SK-N-SH (cell line): ENCODE measurements around the gene KDM5C. TPM values are rescaled to one million over a fixed set of nuclear protein-coding genes. Genes with fewer than 3 reads are reported as not detected.

Source experiments
- CTCF ChIA-PET: fragments of 300-600, 350-600 bp; formaldehyde crosslinking; extraction: SDS; loops from one replicate; lab custom pipeline; 2021; lab: Yijun Ruan, JAX
- POLR2A ChIA-PET: fragments of 350-600 bp; sonication (Branson Sonifier 250); formaldehyde crosslinking; extraction: SDS; loops from one replicate; lab custom pipeline; 2020; ENCODE audit warnings: antibody characterized with exemption, inconsistent platforms; lab: Yijun Ruan, JAX
- DNase-seq: peaks from one replicate; pipeline ENCODE4 v3.0.0; 2012
- H2AFZ ChIP-seq: fragments of 200-600 bp; sonication (generic); 2 replicates; pipeline ENCODE4 v1.8.1; 2016; ENCODE audit warnings: antibody characterized with exemption, mild to moderate bottlenecking, low read depth
- H3F3A ChIP-seq: fragments of 200-600 bp; sonication (generic); replicated peaks from 2 replicates; pipeline ENCODE3; 2016; ENCODE audit warnings: antibody characterized with exemption, mild to moderate bottlenecking; ENCODE audit not compliant: insufficient read depth
- H3K27ac ChIP-seq, 2 experiments: fragments of 200-500 bp in 1 of 2; fragments of 200-600 bp in 1 of 2; sonication (Bioruptor generic) in 1 of 2; sonication (generic), shearing (Covaris generic) in 1 of 2; 2 replicates each; pipeline versions ENCODE4 v1.5.1 to v1.6.1; 2014 to 2016; ENCODE audit warnings: low read depth in 2 of 2, inconsistent platforms in 1 of 2, low read length in 1 of 2, mild to moderate bottlenecking in 1 of 2, mixed read lengths in 1 of 2
- H3K27me3 ChIP-seq: fragments of 200-600 bp; sonication (generic), shearing (Covaris generic); 2 replicates; pipeline ENCODE4 v1.6.1; 2016; ENCODE audit warnings: mixed run types; ENCODE audit not compliant: insufficient read depth
- H3K36me3 ChIP-seq, 2 experiments: fragments of 200-500 bp in 1 of 2; fragments of 200-600 bp in 1 of 2; sonication (Bioruptor generic) in 1 of 2; sonication (generic) in 1 of 2; replicated peaks in 1 of 2; 2 replicates each; pipeline versions ENCODE3 to v1.5.1; 2014 to 2016; ENCODE audit warnings: low read length in 1 of 2, mild to moderate bottlenecking in 1 of 2; ENCODE audit not compliant: insufficient read depth in 2 of 2, control insufficient read depth in 1 of 2
- H3K4me1 ChIP-seq, 2 experiments: fragments of 200-500 bp in 1 of 2; fragments of 200-600 bp in 1 of 2; sonication (Bioruptor generic) in 1 of 2; sonication (generic), shearing (Covaris generic) in 1 of 2; 2 replicates each; pipeline versions ENCODE4 v1.5.1 to v1.6.1; 2014 to 2016; ENCODE audit warnings: low read depth in 1 of 2, low read length in 1 of 2, mixed run types in 1 of 2; ENCODE audit not compliant: insufficient read depth in 2 of 2, control insufficient read depth in 1 of 2
- H3K4me2 ChIP-seq: fragments of 200-600 bp; sonication (generic), shearing (Covaris generic); 2 replicates; pipeline ENCODE4 v1.6.1; 2017; ENCODE audit warnings: mixed run types
- H3K4me3 ChIP-seq, 2 experiments: fragments of 200-500 bp in 1 of 2; fragments of 200-600 bp in 1 of 2; sonication (Bioruptor generic) in 1 of 2; sonication (generic), shearing (Covaris generic) in 1 of 2; 2 replicates each; pipeline versions ENCODE4 v1.5.1 to v1.8.1; 2014 to 2016; ENCODE audit warnings: low read depth in 2 of 2, inconsistent platforms in 1 of 2, low read length in 1 of 2, mild to moderate bottlenecking in 1 of 2, mixed read lengths in 1 of 2, moderate library complexity in 1 of 2
- H3K79me2 ChIP-seq: fragments of 200-600 bp; sonication (generic); 2 replicates; pipeline ENCODE4 v1.8.1; 2017; ENCODE audit warnings: mild to moderate bottlenecking; ENCODE audit not compliant: insufficient read depth
- H3K9ac ChIP-seq: fragments of 200-600 bp; sonication (generic); 2 replicates; pipeline ENCODE4 v1.6.1; 2017; ENCODE audit warnings: mixed run types
- H3K9me2 ChIP-seq: fragments of 200-600 bp; sonication (generic); 2 replicates; pipeline ENCODE4 v1.6.1; 2017; ENCODE audit warnings: mixed run types
- H3K9me3 ChIP-seq: fragments of 200-600 bp; sonication (generic); 2 replicates; pipeline ENCODE4 v1.6.1; 2017; ENCODE audit warnings: mixed run types, mild to moderate bottlenecking, moderate library complexity
- H4K20me1 ChIP-seq: fragments of 200-600 bp; sonication (generic); 2 replicates; pipeline ENCODE4 v1.6.1; 2017; ENCODE audit warnings: mild to moderate bottlenecking, mixed run types; ENCODE audit not compliant: insufficient read depth
- GABPA ChIP-seq: IDR thresholded peaks from 2 replicates; pipeline ENCODE4 v1.4.0; 2012; ENCODE audit warnings: low read depth, mild to moderate bottlenecking
- JUND ChIP-seq: IDR thresholded peaks from 2 replicates; pipeline ENCODE4 v1.4.0; 2012
- MEF2A ChIP-seq: IDR thresholded peaks from 2 replicates; pipeline ENCODE4 v1.4.0; 2012; ENCODE audit warnings: low read depth, borderline replicate concordance
- MXI1 ChIP-seq: IDR thresholded peaks from 2 replicates; pipeline ENCODE4 v1.6.1; 2012; ENCODE audit warnings: mild to moderate bottlenecking, low read depth, low read length, improper control_type of control experiment
- NFIC ChIP-seq: IDR thresholded peaks from 2 replicates; pipeline ENCODE4 v1.4.0; 2012; ENCODE audit warnings: borderline replicate concordance
- NRF1 ChIP-seq: IDR thresholded peaks from 2 replicates; pipeline ENCODE4 v1.6.1; 2012; ENCODE audit warnings: low read depth, mild to moderate bottlenecking, low read length
- POLR2AphosphoS5 ChIP-seq: IDR thresholded peaks from 2 replicates; pipeline ENCODE4 v1.6.1; 2012; ENCODE audit warnings: low read depth, low read length
- RAD21 ChIP-seq: IDR thresholded peaks from 2 replicates; pipeline ENCODE4 v1.6.1; 2012; ENCODE audit warnings: mild to moderate bottlenecking, low read length
- WGBS: methylation state at CpG from one replicate; pipeline ENCODE4 v1.1.6; 2017; ENCODE audit warnings: low lambda C conversion rate; 5-methylcytosine and 5-hydroxymethylcytosine counted together
- polyA plus RNA-seq, 3 experiments: library from polyadenylated mRNA; depleted of rRNA; stranded (reverse); fragments of >200 nt; gene quantifications; 2 replicates each; pipeline ENCODE4 v1.2.3, GENCODE V29; 2012
- TF ChIP-seq, protein P1 (sequence below): IDR thresholded peaks from 2 replicates; pipeline ENCODE4 v1.4.0; 2012; ENCODE audit warnings: low read depth
- TF ChIP-seq, protein P2 (sequence below): IDR thresholded peaks from 2 replicates; pipeline ENCODE4; 2012
- TF ChIP-seq, protein P3 (sequence below): IDR thresholded peaks from 2 replicates; pipeline ENCODE4 v1.4.0; 2012; ENCODE audit warnings: low read depth, borderline replicate concordance

Gene KDM5C
- polyA plus RNA-seq, 1 of the 3 experiments (the other 2 are of a cell fraction) = 76.6 TPM

DNA sequence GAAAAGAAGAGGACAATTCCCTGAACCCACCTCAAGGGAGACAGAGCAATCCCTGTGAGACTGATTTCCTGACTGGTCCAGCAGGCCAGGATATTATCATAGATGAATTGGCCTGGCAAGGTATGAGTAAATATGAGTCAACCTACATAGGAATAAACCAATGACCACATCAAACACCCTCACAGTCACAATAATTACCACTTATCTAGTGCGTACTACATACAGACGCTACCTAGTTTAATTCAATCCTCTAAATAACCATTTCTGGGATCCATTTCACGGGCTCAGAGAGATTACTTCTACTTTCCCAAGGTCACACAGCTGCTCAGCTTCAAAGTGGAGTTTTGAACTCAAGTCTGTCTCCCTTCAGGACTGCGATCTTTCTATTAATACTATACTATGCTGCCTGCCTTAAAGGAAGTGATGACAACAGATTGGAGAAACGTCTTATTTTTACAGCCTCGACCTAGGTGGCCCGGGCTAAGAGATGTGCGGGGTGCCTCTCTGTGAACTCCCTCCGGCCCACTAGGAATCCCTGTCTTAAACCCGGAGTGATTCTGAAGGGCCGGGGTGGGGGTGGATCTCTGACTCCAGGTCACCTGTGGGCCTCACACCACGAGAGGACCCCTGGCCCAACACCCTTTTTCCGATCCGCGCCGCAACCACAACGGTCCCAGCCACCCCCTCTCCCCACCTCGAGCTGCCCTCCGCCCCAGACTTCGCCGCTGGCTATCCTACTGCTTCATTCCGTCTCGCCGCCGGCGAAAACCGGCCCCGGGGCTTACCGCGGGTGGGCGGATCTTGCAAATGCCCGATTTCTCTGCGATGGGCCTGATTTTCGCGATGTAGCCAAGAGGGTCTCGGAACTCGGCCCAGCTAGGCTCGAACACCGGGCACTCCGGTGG lies 800 bp downstream of the KDM5C start (continued):
- TF ChIP-seq JUND = peak; percentile 24; the same call in 1 of the 2 replicates
- TF ChIP-seq MXI1 = no peak
- no peak for TF ChIP-seq GABPA
- no peak for TF ChIP-seq POLR2AphosphoS5

DNA sequence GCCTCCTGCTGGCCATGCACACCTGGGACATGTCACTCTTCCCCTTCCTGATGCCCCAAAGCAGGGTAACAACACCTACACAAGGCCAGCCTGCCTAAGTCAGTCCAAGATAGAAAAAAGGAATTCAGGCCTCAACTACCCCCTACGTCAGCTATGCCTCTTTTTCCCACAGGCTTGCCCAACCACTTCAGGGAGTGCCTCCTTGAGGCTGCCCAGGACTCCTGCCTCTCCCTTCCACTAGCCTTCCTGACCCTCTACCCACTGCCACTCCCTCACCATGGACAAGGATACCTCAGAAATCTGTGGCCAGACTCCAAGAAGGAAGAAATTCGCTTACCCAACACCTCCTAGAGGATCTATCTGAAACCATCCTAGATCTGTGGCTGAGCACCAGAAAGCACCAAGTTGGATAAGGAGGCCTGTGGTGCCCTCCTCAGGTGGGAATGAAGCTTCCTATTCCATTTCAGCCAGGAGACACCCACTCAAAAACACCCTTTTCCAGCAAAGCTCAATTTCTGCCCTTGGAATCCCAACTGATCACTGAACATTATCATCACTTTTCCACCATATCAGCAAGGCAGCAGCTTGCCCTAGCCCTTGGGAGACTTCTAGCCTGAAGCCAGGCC lies 1.8 kb downstream of the KDM5C start:
- Histone ChIP-seq H3K4me3 (peak overlapping the region; percentile 94 to 100), H3F3A (no peaks in the 10 kb centered on the region), H3K4me1 (peaks cover 17 to 22% of the 10 kb centered on the region in 2 experiments), H3K4me2 (peak overlapping the region; percentile 92), H3K79me2 (peaks cover 66% of the 10 kb centered on the region), H3K27me3 (no peaks in the 10 kb centered on the region), H3K9me3 (no peaks in the 10 kb centered on the region), H3K36me3 (peaks cover 28 to 31% of the 10 kb centered on the region in 2 experiments), H2AFZ (no peak overlapping the region), H3K9me2 (no peaks in the 10 kb centered on the region), H3K27ac (peak overlapping the region in 1 of 2 experiments; percentile 82; a peak in 1 of 4 replicates), H4K20me1 (peaks cover 60% of the 10 kb centered on the region), H3K9ac (peak overlapping the region; percentile 99; the same call in 1 of the 2 replicates)
- DNase-seq = no peak
- ChIA-PET POLR2A (no interaction called here), CTCF (interaction anchor here (0.7 to 1.6 kb wide), 5 partner anchors 18 to 94 kb away, joined by 3 read pairs; no protein-coding TSS in a partner anchor)
- 70% methylated on average over 2 of the region's 2 CpGs for WGBS
- TF ChIP-seq NFIC (no peak), MEF2A (no peak), MXI1 (no peak), NRF1 (no peak), RAD21 (peak; percentile 13; the same call in 1 of the 2 replicates)
- TF ChIP-seq, protein P1, sequence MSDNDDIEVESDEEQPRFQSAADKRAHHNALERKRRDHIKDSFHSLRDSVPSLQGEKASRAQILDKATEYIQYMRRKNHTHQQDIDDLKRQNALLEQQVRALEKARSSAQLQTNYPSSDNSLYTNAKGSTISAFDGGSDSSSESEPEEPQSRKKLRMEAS = no peak
- TF ChIP-seq, protein P2, sequence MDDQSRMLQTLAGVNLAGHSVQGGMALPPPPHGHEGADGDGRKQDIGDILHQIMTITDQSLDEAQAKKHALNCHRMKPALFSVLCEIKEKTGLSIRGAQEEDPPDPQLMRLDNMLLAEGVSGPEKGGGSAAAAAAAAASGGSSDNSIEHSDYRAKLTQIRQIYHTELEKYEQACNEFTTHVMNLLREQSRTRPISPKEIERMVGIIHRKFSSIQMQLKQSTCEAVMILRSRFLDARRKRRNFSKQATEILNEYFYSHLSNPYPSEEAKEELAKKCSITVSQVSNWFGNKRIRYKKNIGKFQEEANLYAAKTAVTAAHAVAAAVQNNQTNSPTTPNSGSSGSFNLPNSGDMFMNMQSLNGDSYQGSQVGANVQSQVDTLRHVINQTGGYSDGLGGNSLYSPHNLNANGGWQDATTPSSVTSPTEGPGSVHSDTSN = no peak
- TF ChIP-seq, protein P3, sequence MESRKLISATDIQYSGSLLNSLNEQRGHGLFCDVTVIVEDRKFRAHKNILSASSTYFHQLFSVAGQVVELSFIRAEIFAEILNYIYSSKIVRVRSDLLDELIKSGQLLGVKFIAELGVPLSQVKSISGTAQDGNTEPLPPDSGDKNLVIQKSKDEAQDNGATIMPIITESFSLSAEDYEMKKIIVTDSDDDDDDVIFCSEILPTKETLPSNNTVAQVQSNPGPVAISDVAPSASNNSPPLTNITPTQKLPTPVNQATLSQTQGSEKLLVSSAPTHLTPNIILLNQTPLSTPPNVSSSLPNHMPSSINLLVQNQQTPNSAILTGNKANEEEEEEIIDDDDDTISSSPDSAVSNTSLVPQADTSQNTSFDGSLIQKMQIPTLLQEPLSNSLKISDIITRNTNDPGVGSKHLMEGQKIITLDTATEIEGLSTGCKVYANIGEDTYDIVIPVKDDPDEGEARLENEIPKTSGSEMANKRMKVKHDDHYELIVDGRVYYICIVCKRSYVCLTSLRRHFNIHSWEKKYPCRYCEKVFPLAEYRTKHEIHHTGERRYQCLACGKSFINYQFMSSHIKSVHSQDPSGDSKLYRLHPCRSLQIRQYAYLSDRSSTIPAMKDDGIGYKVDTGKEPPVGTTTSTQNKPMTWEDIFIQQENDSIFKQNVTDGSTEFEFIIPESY = no peak
